ENCODE measurements around the gene RBBP4.

GRCh38 chr1:32729254-32730046 lies 78.4 kb downstream of the RBBP4 start:
- TF ChIP-seq EZH2 (IDR thresholded peaks at IDR 0.05; ENCODE audit: insufficient read depth, poor library complexity, severe bottlenecking) (no peak), EZH2phosphoT487 (IDR thresholded peaks at IDR 0.05; ENCODE audit: insufficient read depth, low read depth) (no peak)
